Upper lobe of right lung (tissue), 1 donor: ENCODE measurements around the gene NTRK1. TPM values are rescaled to one million over a fixed set of nuclear protein-coding genes. Genes with fewer than 3 reads are reported as not detected.
"Not testable (repeated sequence)": the region's sequence is repeated elsewhere in the genome, so short reads cannot be mapped to it uniquely, and the experiment has no call there.

Experiments used
- ATAC-seq: fragments of 200-7000 bp; cut with Tn5 transposase; one replicate; pipeline ENCODE4 v1.9.1; 2020; ENCODE audit warnings: mild to moderate bottlenecking, moderate library complexity
- DNase-seq: peaks from one replicate; pipeline ENCODE4 v3.0.0-alpha.2; 2020
- H3K27ac ChIP-seq: fragments of 200-600 bp; one replicate; pipeline ENCODE4 v1.8.0; 2022
- H3K27me3 ChIP-seq: fragments of 200-600 bp; one replicate; pipeline ENCODE4 v1.8.0; 2022; ENCODE audit warnings: mild to moderate bottlenecking
- H3K36me3 ChIP-seq: fragments of 200-600 bp; one replicate; pipeline ENCODE4 v1.8.0; 2022
- H3K4me1 ChIP-seq: fragments of 200-600 bp; one replicate; pipeline ENCODE4 v1.8.0; 2022
- H3K4me3 ChIP-seq: fragments of 200-600 bp; one replicate; pipeline ENCODE4 v1.8.0; 2022; ENCODE audit warnings: mild to moderate bottlenecking
- H3K9me3 ChIP-seq: fragments of 200-600 bp; one replicate; pipeline ENCODE4 v1.8.0; 2022
- intact Hi-C: fragments of 100-400 bp; cut with DNase I; formaldehyde crosslinking; loops from one replicate; pipeline ENCODE4 v1.11.0; 2022
- total RNA-seq: library from RNA; stranded (reverse); fragmentation: NEBNext Ultra II Directional; extraction: Animal tissue kit (Norgen Biotek cat#: 25700); gene quantifications from one replicate; pipeline ENCODE4 v1.2.1, GENCODE V29; 2021
- TF ChIP-seq, protein P1 (sequence below): fragments of 200-600 bp; IDR thresholded peaks from one replicate; pipeline ENCODE4 v1.8.0; 2022; ENCODE audit warnings: antibody characterized with exemption
- donor health status: DM: no; HTN: yes; CAD: no; lungs with severe emphysema.

The NTRK1 gene
- total RNA-seq, 1 donor from 2014 or later, result 1.2 TPM

DNA sequence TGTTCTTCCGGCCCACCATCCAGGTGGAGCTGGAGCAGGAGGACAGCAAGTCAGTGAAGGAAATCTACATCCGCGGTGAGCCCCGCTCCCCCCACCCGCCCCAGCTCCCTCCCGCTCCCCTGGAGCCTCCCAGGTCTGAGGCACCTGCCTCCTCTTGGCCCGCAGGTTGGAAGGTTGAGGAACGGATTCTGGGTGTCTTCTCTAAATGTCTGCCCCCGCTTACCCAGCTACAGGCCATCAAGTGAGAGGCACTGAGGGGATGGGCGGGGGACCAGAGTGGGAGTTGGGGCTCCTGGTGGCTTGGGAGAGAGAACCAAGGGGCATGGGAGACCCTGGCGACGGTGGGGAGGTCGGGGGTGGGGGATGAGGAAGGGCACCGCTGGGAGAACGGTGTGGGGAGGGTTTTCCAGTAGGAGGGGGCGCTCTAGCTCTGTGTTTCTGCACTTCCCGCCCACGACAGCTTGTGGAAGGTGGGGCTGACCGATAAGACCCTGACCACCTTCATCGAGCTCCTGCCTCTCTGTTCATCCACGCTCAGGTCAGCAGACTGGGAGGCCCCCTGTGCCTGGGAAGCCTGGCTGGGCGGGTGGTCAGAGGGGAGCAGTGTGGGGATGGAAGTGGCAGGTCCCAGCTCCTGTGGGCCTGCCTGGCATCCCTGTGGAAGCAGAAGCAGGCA, 64.0 kb downstream of the NTRK1 start:
- Histone ChIP-seq H3K4me3 (no peak overlapping the region), H3K9me3 (no peaks in the 10 kb centered on the region), H3K27me3 (peaks cover 79% of the 10 kb centered on the region), H3K27ac (no peak overlapping the region), H3K36me3 (no peaks in the 10 kb centered on the region), H3K4me1 (peaks cover 32% of the 10 kb centered on the region)
- TF ChIP-seq, protein P1, sequence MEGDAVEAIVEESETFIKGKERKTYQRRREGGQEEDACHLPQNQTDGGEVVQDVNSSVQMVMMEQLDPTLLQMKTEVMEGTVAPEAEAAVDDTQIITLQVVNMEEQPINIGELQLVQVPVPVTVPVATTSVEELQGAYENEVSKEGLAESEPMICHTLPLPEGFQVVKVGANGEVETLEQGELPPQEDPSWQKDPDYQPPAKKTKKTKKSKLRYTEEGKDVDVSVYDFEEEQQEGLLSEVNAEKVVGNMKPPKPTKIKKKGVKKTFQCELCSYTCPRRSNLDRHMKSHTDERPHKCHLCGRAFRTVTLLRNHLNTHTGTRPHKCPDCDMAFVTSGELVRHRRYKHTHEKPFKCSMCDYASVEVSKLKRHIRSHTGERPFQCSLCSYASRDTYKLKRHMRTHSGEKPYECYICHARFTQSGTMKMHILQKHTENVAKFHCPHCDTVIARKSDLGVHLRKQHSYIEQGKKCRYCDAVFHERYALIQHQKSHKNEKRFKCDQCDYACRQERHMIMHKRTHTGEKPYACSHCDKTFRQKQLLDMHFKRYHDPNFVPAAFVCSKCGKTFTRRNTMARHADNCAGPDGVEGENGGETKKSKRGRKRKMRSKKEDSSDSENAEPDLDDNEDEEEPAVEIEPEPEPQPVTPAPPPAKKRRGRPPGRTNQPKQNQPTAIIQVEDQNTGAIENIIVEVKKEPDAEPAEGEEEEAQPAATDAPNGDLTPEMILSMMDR, result no peak
- intact Hi-C loops, result no loop called here
- no peak for DNase-seq
- no peak for ATAC-seq

DNA sequence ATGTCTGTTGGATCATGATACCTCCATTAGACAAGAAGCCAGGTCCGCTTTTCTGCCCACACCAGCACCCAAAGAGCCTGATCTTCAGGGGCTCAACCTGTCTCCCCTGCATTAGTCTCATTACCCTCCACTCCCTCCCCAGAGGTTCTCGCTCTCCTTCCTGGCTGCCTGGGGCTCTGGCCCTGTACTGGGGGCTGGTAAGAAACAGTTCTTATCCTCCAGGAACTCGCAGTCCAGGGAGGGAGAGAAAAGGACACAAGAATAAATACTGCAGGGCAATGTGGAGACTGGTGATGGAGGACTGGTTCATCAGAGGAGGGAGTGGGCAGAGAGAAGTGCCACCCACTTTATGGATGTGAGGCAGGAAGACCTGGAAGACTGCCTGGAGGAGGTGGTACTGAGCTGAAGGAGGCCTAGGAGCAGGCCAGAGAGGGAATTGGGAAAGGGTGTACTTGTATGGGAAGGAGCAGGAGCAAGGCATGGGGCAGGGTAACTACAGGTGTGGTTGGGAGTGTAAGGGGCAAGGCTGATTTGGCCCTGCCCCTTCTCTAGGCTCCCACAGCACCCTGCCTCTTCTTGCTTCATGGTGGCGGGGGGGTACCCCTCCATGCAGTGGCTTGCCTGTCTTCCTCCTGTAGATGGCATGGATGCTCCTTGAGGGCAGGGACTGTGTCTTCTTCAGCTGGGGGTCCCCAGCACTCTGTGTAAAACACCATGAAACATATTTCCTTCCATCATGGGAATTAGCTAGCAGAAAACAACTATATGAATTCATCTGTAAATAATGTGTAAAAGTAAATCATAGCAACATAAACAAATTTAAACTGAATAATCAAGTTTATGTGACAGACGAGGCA, 64.7 kb downstream of the NTRK1 start:
- ATAC-seq (no peak), DNase-seq (no peak)
- Histone ChIP-seq H3K9me3 (no peaks in the 10 kb centered on the region), H3K4me3 (no peak overlapping the region), H3K36me3 (no peaks in the 10 kb centered on the region), H3K27ac (no peak overlapping the region), H3K27me3 (peaks cover 73% of the 10 kb centered on the region), H3K4me1 (peaks cover 26% of the 10 kb centered on the region)
- TF ChIP-seq, protein P1, result no peak
- intact Hi-C loops, result no loop called here

DNA sequence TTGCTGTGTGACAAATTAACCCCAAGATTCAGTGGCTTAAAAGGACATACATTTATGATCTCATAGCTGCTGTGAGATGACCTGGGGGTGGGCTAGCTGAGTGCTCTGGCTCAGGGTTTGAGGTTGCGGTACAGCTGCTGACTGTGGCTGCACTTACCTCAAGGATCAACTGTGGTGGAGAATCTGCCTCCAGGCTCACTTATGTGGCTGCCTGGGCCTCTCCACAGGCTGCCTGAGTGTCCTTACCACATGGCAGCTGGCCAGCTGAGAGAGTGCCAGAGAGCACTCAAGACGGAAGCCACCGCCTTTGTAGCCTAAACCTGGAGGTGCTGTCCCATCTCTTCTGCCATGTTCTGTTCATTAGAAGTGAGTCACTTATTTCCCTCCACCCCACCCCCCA, 65.5 kb downstream of the NTRK1 start:
- no peak overlapping the region for H3K4me3 ChIP-seq
- H3K27ac ChIP-seq, result no peak overlapping the region
- peaks cover 65% of the 10 kb centered on the region for H3K27me3 ChIP-seq
- DNase-seq (peak; percentile 89), ATAC-seq (peak; percentile 61)
- TF ChIP-seq, protein P1, result no peak
- intact Hi-C loops, result no loop called here
- peaks cover 23% of the 10 kb centered on the region for H3K4me1 ChIP-seq
- H3K36me3 ChIP-seq, result no peaks in the 10 kb centered on the region
- H3K9me3 ChIP-seq, result no peaks in the 10 kb centered on the region

DNA sequence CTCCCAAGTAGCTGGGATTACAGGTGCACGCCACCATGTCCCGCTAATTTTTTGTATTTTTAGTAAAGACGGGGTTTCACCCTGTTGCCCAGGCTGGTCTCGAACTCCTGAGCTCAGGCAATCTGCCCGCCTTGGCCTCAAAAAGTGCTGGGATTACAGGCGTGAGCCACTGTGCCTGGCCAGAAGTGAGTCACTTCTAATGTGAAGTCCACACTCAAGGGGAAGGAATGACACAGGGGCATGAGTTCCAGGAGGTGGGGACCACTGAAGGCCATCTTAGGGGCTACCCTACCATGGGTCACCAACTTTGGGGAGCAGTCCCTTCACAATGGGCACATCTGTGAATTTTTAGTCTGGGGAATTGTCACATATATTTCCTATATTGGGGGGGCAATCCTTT, 66.0 kb downstream of the NTRK1 start:
- ATAC-seq, DNase-seq, intact Hi-C loops, H3K9me3 ChIP-seq, H3K27ac ChIP-seq, H3K36me3 ChIP-seq, H3K4me3 ChIP-seq: not testable (repeated sequence)
- H3K4me1 ChIP-seq, result peaks cover 24% of the 10 kb centered on the region
- peaks cover 64% of the 10 kb centered on the region for H3K27me3 ChIP-seq

DNA sequence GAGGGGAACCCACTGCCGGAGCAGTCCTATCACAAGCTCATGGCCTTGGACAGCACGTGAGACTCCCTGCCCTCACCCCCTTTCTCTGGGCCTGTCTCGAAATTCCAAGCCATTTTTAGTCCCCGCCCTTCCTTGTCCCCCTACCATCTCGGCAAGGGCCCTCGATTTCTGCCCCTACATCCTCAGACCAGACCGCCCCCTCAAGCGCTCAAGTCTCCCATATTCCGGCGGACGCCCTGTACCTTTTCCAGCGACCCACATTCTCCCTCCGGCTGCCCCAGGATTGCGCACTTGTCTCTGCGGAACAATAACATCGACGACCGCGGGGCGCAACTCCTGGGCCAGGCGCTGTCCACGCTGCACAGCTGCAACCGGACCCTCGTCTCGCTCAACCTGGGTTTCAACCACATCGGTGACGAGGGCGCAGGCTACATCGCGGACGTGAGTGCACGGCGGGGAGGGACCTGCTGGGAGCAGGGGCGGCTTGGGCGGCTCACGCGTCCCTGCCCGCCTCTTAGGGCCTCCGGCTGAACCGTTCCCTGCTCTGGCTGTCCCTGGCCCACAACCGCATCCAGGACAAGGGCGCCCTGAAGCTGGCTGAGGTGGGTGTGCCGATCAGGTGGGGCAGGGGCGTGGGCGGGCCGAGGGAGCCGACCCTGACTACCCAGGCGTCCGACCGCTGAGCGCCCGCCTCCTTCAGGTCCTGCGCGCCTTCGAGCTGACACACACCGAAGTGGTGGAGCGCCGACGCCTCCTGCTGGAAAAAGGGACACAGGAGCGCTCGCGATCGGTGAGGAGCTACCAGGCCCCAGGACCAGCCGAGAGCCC, 66.8 kb downstream of the NTRK1 start:
- intact Hi-C loops, result no loop called here

More for the DNA sequence above, 66.8 kb downstream of the NTRK1 start:
- H3K4me1 ChIP-seq, result peaks cover 25% of the 10 kb centered on the region
- ATAC-seq, result peak; percentile 79
- H3K4me3 ChIP-seq, result peak overlapping the region; percentile 8
- DNase-seq, result peak; percentile 88
- H3K9me3 ChIP-seq, result no peaks in the 10 kb centered on the region
- H3K27me3 ChIP-seq, result peaks cover 57% of the 10 kb centered on the region
- TF ChIP-seq, protein P1, result peak; percentile 64
- no peaks in the 10 kb centered on the region for H3K36me3 ChIP-seq
- no peak overlapping the region for H3K27ac ChIP-seq
